COLO829 (cell line): ENCODE results near the gene ZNF786.
"Not testable (repeated sequence)": the region's sequence is repeated elsewhere in the genome, so short reads cannot be mapped to it uniquely, and the experiment has no call there.

Source experiments
- DNase-seq: peaks from one replicate; pipeline ENCODE4 v3.0.0; 2012; ENCODE audit warnings: low spot score

Gene ZNF786

DNA sequence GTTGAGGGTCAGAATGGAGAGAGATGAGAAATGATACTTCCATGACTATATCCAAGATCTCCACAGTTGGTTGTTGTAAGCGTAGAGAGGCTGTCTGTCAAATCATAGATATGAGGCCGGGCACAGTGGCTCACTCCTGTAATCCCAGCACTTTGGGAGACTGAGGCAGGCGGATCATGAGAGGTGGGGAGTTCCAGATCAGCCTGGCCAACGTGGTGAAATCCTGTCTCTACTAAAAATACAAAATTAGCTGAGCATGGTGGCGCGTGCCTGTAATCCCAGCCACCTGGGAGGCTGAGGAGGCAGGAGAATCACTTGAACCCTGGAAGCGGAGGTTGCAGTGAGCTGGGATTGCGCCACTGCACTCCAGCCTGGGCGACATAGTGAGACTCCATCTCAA, 60.1 kb downstream of the ZNF786 start:
- DNase-seq: not testable (repeated sequence)

DNA sequence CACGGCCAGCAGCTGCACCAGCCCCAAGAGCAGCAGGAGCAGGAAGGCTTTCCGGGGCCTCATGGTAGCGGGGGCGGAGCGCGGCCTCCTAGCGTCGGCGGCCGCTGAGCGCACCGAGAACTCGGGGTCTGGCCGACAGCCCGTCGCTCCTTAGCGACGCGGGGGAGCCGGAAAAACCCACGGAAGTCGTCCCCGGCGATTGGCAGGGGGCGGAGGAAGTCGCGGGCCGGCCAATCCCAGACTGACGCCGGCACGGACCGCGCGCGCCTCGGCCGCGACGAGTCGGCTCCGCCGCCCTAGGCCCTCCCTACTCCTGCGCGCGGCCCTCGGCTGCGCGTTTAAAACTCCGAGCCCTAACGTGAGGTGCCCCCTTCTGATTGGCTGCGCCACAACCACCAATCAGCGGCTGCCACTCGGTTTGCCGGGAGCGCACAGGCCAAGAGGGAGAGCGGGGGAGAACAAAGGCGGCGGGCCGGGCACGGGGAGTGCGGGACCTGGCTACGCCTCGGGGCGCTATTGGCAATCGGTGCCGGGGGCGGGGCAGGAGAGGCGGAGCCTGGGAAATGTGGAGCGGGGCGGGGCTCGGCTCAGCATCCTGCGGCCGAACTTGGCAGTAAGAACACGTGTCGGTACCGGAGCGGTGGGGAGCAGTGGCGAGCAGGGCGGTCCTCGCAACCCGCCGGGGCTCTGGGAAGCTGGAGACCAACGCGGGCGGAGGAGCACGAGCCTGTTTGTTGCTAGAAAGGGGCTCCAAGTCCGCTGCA, 62.0 kb downstream of the ZNF786 start, which contains the start of gene PDIA4:
Gene PDIA4 (minus strand): TSS at position 160 of the 764 bp plus-strand sequence. CDS start 97 bp downstream, at position 63.
- peak; percentile 99 for DNase-seq

DNA sequence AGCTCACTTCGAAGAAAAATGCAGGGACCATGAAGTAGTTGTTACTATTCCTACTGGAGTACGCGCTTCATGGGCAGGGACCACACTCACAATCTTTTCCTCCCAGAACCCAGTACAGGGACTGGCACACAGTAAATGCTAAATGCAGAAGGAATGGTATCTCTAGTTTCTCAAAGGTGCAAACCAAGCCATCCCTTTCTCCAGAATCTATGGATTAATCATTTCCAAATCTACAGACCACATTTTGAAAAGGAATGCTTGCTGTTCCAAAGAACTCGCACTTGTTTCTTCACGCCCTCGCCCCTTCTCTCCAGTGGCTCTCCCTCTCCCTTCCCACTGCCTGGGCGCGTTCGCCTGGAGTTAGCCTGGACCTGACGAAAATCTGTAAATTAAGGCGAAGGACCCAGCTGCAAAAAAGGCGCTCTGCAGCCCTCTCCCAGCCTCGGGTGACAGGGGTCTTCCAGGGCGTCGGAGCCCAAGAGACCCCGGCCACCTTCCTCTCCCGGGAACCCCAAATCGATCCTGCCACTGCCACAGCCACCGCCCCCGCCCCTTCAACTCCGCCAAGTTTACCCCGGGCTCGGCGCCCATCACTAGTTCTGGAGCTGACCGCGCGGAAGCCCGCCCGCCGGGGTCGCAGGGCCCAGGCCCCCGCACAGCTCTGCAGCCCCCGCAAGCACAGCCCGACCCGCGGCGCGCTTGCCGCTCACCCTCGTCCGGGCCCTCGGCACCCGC, 62.7 kb downstream of the ZNF786 start:
- DNase-seq: peak; percentile 21

DNA sequence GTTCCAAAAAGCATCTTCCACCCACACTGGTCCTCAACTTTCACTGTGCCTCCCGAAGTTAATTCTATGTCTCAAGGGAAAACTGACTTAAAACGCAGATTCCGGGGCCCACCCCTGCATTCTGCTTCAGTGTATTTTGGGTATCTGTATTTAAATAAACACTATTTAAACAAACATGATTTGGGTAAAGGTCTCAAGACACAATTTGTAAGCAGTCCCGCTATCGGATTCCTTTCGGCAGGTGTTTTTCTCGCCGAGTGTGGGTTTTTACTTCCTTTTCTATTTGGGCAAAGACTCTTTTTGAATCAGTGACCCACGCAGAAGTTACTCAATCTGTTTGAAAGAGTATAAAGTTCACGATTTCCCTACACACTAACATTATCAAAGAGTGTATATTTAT, 63.5 kb downstream of the ZNF786 start:
- DNase-seq: no peak

DNA sequence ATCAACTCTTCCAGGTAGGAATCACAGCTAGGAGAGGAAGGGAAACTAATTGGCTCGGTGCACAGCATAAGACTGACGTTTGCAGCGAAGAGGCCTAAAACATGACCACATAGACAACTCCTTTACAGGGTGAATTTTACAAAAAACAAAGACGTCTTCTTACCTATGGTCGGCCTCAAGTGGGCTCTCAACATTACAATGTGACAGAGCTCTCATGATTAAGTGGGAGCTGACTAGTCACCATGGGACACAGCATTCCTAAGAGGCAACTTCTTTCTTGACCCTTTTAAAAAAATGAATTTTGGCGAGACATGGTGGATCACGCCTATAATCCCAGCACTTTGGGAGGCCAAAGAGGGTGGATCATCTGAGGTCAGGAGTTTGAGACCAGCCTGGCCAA, 66.9 kb downstream of the ZNF786 start:
- no peak for DNase-seq

DNA sequence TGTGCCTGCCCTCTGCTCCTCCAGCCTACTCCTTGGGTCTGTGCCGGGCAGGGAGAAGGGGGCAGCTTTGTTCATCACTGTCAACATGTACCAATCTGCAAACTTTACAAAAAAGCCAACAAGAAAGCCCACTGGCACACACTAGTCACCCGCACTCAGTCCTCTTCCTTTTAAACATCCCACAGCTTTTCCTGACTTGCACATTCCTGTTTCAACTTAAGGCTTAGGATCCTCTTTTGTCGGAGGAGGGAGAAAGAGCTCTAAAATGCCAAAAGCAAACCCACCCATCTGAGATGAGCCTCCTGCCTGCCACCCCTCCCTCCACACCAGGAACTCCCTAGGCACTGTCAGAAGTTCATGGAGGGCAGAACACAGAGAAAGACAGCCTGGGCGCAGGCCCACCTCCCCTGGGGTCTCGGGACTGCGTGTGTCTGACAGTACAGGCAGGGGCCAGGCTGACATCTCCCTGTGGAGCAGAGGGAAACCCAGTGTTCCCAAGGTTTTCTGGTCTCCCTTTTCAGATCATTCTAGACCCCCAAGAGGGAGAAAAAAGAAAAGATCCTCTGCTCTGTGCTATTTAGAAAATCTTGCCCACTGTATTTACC, 67.7 kb downstream of the ZNF786 start:
- no peak for DNase-seq

DNA sequence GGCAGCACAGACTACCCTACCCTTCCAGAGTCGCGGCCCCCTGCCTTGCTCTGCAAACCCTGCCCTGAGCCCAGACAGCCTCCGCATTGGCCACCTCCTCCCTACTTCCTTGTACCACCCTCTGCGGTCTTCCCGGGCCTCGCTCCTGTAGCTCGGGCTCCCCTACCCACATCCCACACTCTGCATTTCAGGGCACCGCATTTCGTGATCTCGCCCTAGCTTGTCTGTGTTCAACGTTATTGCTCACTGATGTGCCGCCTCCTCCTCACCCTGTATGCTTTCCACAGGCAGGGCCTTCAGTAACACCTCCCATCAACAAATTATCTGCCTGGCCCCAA, 68.8 kb downstream of the ZNF786 start:
- DNase-seq: no peak

DNA sequence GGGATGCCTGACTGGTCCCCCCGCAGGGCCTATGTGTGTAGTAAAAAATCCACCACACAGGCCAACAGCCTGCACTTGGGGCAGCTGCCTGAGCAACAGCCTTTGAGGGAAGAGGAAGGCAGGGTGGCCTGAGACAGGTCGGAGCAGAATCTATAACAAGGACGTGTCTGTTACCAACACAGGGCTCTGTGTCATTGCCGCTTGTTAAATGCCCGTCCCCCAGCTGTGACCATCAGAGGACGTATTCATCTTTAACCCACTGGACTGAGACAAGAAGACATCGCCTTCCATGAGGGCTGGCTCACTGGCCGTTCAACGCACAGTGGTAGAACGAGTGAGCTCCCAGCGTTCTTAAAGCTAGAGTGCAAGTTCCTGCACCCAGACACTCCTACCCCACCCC, 70.0 kb downstream of the ZNF786 start:
- DNase-seq: peak; percentile 77
